GM21717 (cell line): ENCODE results near the gene CPHXL2.

Experiments used
- ATAC-seq: cut with Tn5 transposase; IDR thresholded peaks from one replicate; pipeline ENCODE4 v1.9.1; 2021; ENCODE audit warnings: mild to moderate bottlenecking, moderate library complexity; ENCODE audit not compliant: unreplicated experiment

The CPHXL2 gene

DNA sequence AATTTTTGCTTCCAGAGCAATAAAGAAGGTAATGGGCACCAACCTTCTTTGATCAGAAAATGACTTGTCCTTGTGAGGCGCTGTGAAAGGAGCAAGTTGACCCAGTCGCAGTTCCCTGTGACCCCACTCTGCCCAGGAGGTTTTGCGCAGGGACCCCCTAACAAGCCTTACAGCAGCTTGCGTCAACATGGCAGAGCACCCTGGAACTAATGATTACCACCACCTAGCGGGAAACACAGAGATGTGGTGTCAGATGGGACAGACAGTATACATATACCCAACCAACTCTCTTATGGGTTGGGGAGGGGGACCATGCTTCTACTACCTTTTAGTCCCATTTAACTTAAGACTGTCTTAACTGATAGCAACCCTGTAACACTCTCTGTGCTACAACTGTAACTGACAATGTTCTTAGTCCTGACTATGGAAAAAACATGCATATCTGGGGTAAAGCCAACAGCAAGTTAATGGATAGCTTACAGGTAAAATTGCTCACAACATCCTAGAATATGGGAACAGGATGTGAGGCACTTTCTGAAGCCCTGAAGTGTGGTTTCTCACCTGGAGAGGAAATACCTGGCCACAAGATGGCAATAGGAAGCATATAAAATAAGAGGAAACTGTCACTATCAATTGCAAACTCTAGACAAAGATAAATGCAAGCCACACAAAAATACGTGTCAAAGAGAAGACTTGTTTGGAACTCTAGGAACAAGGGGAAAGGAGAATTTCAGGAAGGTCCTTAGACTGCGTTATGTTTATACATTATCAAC, 32.4 kb downstream of the CPHXL2 start:
- ATAC-seq = no peak

DNA sequence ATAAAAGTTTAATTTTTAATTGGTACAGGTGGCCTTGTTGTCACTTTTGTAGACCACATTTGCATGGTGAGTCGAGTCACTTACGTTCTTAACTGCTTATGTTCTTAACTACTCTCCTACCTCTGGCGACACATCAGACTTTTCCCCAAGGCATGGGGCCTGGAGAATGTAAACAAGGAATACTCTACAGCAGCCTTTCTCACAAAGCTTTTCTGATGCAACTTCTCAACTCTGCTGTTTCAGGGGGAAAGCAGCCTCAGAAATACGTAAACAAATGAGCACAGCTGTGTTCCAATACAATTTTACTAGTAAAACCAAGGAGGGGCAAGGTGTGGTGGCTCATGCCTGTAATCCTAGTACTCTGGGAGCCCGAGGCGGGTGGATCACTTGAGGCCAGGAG, 36.2 kb downstream of the CPHXL2 start:
- ATAC-seq = no peak

DNA sequence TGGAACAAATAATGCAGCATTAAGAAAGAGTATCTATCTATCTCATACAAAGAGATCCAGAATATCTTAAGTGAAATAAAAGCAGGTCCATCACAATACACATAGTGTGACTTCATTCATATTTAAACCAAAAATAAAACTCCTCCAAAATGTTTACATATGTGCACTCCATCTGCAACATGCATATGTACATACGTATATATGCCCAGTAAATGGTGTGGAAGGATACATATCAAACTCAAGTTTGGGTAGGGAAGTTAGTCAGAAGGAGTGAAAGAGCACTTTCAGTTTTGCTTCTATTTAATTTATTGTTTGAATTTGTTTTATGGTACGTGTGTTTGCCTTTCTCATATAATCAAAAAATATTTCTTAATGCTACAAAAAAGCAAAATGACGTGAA, 41.8 kb downstream of the CPHXL2 start:
- no peak for ATAC-seq

DNA sequence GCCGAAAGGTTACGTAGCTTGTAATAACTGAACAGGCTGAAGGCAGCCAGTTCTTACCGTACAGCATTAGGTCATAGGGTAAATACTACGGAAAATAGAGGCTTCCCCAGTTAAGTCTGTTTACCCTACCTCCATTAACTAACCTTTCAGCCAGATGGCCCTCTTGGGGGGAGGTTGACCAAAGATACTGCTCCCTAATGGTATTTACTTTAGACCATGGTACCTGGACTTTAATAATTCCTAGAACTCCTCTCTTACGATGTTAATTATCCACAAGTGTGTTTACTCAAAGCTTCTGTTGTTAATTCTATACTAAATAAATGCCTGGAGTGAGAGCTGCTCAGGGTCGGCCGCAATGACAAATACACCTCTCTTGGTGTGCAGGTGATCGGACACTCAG, 44.0 kb downstream of the CPHXL2 start:
- no peak for ATAC-seq

DNA sequence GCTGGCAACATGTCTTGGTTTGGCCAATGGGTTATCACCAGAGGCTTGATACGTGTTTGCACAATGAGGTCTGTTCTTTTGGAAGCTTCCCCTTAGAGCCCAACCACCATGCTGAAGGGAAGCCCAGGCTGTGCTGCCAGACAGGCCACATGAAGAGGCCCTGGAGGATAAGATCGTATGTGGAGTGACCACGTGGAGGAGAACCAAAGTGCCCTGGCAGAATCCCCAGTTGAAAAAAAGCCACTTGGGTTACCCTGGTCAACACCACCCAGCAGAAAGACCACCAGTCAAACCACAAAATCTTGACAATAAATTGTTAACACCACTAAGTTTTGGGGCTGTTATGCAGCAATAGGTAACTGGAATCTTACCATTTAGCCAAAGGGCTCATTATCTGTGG, 46.8 kb downstream of the CPHXL2 start:
- ATAC-seq = no peak

DNA sequence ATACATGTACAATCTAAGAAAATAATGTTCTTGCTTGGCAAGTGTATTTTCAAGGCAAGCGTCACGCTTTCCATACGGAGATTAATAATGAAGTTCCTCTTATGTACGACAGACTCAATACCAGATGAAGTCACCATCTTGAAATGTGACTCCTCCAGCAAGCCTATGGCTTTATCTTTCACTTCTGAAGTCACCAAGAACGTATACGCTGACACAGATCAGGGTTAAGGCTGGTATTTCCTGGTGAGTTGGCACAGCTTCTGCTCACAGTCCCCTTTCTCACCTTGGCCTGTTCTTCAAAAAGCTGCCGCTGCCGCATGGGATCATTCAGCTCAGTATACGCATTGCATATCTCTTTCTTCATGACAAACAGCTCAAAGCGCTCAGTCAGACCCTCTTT, 47.7 kb downstream of the CPHXL2 start:
- ATAC-seq = no peak

DNA sequence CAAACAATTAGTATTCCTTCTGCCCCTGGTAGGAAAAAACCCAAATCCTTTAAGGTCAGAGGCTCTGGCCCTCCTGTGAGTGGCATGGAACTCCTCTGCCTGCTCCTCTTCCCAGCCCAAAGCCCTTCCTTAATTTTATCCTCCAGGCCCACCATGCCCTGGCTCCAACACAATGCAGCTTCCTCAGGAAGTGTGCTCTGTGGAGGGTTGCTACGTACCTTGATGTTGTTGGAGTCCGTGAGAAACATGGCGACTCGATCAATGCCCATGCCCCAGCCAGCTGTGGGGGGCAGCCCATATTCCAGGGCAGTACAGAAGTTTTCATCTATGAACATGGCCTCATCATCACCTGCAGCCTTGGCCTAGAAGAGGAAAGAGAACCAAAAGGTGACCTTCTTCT, 48.5 kb downstream of the CPHXL2 start:
- no peak for ATAC-seq

DNA sequence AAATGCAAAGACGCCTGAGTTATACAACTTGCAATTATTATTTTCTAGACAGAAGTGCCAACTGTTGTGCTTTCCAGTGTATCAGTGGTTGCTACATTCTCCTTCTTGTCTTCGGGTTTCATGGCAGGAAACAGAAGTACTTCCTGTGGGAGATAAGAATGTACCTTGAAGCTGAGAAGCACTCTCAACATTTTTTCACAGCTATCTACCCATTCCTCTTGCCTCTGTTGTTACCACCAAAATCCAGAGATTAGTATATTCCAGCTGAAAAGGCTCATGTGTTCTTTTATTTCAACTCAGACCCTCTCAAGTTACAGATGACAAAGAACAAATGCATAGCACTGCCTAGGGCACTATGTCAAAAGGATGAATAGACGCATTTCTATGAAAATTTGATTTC, 49.0 kb downstream of the CPHXL2 start:
- ATAC-seq = no peak

DNA sequence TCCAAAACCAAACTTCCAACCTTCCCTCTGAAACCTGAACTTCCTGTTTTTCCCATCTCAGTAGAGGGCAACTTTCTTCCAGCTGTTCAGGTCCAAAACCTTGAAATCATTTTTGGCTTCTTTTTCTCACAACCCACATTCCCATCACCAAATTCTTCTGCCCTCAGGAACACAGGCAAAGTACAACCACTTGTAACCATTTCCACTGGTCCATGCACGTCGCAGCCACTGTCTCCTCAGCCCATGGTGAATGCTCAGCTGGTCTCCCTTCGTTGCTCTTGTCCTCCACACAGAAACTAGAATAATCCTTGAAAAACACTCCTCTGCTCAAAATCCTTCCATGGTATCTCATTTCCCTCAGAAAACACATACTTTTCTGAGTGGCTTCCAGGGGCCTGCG, 50.0 kb downstream of the CPHXL2 start:
- no peak for ATAC-seq

DNA sequence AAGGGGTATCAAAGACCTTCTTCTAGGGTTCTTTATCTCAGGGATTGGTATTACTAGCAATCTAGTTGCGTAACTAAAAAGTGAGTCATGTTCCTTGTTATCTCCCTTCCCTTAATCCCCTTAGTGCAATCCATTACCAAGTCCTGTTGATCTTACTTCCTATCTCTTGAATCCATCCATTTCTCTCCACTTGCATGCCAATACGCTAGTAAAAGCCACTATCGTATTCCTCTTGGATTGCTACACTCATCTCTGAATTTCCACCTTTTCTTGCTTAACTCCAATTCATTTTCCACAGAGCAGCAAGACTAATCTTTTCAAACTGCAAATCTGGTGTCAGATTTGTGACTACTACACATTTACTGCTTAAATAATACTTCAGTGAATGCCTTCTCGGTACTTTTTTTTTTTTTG, 51.9 kb downstream of the CPHXL2 start:
- ATAC-seq = no peak

DNA sequence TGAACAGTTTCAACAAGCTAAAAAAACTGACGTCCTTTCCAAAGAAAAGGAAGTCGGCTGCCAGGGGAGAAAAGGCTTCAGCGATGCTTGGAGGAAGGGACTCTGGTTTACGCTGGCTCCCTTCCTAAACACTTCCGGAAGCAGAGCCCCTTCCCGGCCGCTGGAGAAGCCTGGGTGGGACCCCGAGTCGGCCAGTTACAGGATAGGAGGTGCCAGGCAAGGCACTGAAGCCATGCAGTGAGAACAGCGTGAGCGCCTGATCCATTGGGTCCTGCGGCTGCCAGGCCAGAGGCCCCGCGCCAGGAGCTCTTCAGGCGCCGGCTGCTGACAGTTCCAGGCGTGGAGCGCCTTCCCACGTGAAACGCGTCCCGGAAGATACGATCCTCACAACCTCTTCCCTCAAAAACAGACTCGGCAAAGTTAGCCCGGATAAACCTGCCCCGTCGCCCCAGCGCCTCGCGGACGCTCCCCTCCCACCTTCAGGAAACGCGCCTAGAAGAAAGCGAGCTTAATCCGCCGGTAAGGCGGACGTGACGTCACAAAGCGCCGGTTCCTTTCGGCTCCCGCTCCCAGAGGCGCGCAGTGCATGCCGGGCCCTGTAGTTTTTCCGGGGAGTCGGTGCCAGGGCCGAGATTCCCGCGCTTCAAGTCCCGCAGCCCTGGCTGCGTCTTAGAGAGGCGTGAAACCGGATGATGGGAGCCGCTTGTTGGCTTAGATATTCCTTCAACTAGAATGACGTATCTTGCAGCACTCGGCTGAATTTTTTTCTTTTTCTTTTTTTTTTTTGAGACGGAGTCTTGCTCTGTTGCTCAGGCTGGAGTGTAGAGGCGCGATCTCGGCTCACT, 53.8 kb downstream of the CPHXL2 start, which contains the start of gene ADAT1:
Gene ADAT1 (minus strand): TSS at position 521 of the 845 bp plus-strand sequence. CDS start 2,482 bp downstream, outside the sequence.
- ATAC-seq = peak; percentile 96

DNA sequence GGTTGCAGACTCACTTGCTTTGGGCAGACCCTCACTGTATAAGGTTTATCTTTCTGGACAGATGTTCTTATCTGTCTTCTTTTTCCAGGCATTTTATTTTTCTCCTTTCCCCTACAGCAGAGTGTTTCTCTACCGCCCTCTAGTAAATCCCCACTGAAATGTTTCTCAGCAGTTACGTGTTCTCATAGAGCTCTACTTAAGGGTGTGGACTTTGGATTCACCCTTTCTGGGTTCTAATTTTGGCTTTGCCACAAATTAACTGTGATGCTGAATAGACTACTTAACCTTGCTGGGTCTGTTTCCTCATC, 55.7 kb downstream of the CPHXL2 start:
- no peak for ATAC-seq

DNA sequence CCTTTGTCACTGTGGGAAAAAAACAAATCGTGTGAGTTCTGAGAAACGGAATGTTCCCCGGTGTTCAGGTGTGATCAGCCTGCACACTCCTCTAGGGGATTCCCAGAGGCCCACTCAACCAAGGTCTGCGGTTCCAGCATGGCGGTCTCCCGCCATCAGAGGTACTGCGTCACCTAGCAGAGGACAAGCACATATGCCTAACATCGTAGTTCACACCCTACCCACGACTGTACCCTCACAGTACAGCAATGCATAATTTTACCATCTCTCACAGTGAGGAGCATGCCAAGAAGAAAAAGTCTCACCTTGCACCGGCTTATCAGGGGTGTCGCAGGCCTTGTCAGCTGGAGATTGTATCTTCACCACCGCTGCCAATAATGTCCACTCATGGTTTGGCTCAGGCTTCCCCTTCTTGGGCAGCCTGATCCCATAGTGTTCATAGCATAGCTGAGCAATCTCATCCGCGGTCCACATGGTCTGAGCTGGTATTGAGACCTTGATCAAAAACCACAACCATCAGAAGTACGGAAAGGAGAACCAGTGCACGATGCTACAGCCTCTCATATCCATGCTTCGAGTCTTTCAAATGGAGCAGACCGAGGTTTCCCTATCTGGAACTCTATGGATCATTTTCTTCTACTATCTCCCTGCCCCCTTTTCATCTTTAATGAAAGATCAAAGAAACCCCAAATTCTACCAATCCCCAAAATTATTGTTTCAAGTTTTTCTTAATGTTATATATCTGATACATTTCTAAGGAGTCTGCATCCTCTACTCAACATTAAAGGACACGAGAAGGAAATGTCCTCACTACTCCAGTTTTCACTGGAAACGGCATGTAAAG, 56.3 kb downstream of the CPHXL2 start:
- ATAC-seq = no peak

DNA sequence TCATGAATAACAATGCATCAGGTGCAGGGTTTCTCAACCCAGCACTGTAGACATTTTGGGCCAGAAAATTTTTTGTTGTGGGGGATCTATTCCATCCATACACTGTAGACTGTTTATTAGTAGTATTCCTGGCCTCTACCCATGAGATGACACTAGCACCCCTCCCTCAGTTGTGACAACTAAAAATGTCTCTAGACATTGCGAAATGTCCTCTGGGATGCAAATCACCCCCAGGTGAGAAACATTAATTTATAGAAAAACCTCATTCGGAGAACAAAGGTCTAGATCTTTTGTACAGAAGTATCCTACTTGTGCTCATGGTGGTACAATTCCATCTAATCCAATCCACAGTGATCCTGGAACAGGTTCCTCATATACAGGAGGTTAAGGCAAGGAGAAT, 58.0 kb downstream of the CPHXL2 start:
- ATAC-seq = no peak

DNA sequence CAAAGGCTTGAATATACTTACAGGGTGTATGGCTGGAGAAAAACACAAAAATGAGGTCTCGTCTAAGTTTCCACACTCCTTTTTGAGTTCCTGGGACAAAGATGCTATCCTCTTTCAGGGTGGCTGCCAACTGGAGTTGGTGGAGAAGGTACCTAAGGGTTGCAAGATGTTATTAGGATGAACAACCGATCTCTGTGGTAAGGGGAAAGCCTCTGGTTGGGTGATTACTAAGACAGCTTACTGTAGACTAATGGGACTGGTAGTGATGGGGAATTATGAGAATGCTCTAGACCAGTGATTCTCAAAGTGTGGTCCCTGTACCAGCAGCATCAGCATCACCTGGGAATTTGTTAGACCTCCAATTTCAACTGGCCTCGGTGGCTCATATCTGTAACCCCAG, 59.7 kb downstream of the CPHXL2 start:
- no peak for ATAC-seq

DNA sequence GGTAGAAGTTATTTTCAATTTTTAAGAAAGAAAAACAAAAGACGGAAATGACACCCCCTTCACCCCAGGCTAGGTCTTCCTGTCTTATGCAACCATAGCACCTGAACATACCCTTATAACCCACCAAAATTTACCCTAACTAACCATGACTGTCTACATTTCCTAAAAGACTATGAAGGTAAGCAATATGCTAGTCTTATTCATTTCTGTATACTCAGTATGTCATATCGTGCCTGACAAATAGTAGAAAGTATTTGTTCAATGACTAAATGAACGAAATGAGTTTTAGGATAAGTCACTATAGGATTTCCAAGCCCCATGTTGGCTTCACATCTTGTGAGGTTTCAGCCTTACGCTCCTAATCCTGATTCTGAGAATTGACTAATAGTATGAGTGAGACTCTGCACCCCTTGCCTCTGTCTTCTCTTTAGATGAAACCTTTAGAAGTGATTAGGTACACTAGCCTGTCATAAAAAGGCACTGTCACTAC, 60.2 kb downstream of the CPHXL2 start:
- no peak for ATAC-seq

DNA sequence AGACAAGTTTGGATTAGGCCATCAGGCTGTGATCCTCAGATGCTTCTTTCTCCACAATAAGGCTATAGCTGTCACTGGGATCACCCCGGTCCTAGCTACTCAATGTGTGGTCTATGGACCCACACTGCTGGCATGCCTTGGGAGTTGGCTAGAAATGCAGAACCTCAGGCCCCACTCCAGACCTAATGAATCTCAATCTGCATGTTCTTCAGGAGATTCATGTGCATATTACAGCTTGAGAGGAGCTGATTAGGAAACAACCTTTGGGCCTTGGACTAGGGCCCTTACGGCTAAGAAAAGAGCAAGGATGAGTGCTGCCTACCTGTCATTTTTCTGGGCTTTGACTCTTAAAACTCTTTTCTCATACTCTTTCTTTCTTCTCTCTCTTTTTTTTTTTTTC, 61.2 kb downstream of the CPHXL2 start:
- ATAC-seq = no peak

DNA sequence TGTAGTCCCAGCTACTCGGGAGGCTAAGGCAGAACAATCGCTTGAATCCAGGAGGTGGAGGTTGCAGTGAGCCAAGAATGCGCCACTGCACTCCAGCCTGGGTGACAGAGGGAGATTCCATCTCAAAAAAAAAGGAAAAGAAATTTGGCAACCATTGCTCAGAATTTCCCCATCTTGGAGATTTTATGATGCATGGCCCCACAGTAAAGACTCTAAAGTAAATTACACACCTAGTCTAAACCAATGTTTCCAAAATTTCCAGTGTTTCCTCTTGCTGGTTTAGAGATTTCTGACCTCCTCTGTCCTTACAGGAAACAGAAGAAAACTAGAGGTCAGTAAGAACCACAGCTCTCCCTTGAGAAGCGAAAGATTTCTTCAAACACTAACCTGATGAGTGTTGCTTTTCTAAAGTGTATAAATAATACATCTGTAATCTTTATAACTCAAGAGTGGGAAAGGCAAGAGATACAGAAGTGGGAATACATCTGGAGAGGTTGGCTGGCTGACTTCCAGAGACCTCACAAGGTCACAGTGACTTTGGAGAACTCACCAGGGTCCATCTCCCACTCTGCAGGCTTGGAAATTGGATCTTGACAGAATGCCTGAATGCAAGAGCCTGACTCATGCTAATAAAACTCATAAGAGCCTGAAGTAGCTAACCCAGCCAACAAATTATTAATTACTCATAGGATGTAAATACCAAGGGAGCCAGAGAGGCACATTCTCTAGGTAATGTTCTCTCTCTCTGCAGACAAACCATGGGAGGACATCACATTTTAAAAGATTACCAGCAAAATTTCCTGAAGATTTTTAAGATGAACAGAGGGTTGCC, 62.5 kb downstream of the CPHXL2 start:
- no peak for ATAC-seq
